Osteoblast (primary cell): Measurements from ENCODE around the gene CLDN18. TPM values are rescaled to one million over a fixed set of nuclear protein-coding genes. Genes with fewer than 3 reads are reported as not detected.

Experiments used
- DNase-seq: peaks from one replicate; pipeline ENCODE4 v3.0.0; 2011; ENCODE audit warnings: low spot score, mixed read lengths; ENCODE audit not compliant: insufficient read length; ENCODE audit errors: missing footprints
- H2AFZ ChIP-seq: 2 replicates; pipeline ENCODE4 v1.6.0; 2011; ENCODE audit warnings: mild to moderate bottlenecking, low read length
- H3K27ac ChIP-seq: 2 replicates; pipeline ENCODE4 v1.5.1; 2011; ENCODE audit warnings: mild to moderate bottlenecking, low read depth, low read length, moderate library complexity
- H3K27me3 ChIP-seq: 2 replicates; pipeline ENCODE4 v1.6.0; 2012; ENCODE audit warnings: mild to moderate bottlenecking, control low read depth, inconsistent platforms, low read length, moderate library complexity; ENCODE audit not compliant: insufficient read depth
- H3K36me3 ChIP-seq: 2 replicates; pipeline ENCODE4 v1.5.1; 2011; ENCODE audit warnings: mild to moderate bottlenecking, low read length, control low read depth, moderate library complexity; ENCODE audit not compliant: insufficient read depth
- H3K4me1 ChIP-seq: 2 replicates; pipeline ENCODE4 v1.5.1; 2011; ENCODE audit warnings: mild to moderate bottlenecking, low read length, control low read depth, moderate library complexity; ENCODE audit not compliant: insufficient read depth
- H3K4me2 ChIP-seq: 2 replicates; pipeline ENCODE4 v1.6.0; 2011; ENCODE audit warnings: mild to moderate bottlenecking, low read length; ENCODE audit not compliant: insufficient read depth
- H3K4me3 ChIP-seq: fragments of 200-600 bp; sonication (generic); 3 replicates; pipeline ENCODE4 v1.5.1; 2012; ENCODE audit warnings: mild to moderate bottlenecking, low read length, inconsistent platforms; ENCODE audit not compliant: insufficient read depth
- H3K79me2 ChIP-seq: 2 replicates; pipeline ENCODE4 v1.6.0; 2012; ENCODE audit warnings: mild to moderate bottlenecking, low read length, control low read depth, inconsistent platforms; ENCODE audit not compliant: insufficient read depth
- H3K9me3 ChIP-seq: 2 replicates; pipeline ENCODE4 v1.5.1; 2011; ENCODE audit warnings: low read depth, low read length, control low read depth
- H4K20me1 ChIP-seq: 2 replicates; pipeline ENCODE4 v1.6.0; 2012; ENCODE audit warnings: mild to moderate bottlenecking, low read length, control low read depth; ENCODE audit not compliant: insufficient read depth
- CTCF ChIP-seq: IDR thresholded peaks from 2 replicates; pipeline ENCODE4 v1.5.1; 2011; ENCODE audit warnings: mild to moderate bottlenecking, low read depth, low read length, moderate library complexity; ENCODE audit errors: extremely low read depth
- total RNA-seq: library from RNA; depleted of rRNA; stranded (reverse); fragments of >200 nt; gene quantifications from 2 replicates; pipeline ENCODE4 v1.2.3, GENCODE V29; 2012

The CLDN18 gene
- total RNA-seq, 1 donor, result not detected

GRCh38 chr3:138019281-138020069 is 9.5 kb downstream of the CLDN18 start:
- Histone ChIP-seq H3K9me3 (no peaks in the 10 kb centered on the region), H3K4me3 (no peak overlapping the region), H4K20me1 (no peaks in the 10 kb centered on the region), H3K27me3 (no peaks in the 10 kb centered on the region), H3K4me1 (no peaks in the 10 kb centered on the region), H3K79me2 (no peaks in the 10 kb centered on the region), H3K36me3 (peaks cover 4% of the 10 kb centered on the region), H2AFZ (no peak overlapping the region), H3K27ac (no peak overlapping the region), H3K4me2 (no peak overlapping the region)
- DNase-seq, result no peak
- no peak for TF ChIP-seq CTCF

DNA sequence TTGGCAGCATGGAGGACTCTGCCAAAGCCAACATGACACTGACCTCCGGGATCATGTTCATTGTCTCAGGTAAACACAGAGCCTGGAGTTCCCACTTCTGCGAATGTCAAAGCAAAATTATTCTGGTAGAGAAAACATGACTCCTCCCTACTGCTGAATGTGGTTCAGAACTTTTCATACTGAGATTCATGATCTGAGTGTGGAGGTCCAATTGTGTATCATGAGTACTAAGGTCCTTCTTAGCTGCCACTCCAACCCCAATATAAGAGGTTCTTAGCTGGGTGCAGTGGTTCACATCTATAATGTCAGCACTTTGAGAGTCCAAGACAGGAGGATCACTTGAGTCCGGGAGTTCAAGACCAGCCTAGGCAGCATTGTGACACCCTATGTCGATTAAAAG is 13.8 kb downstream of the CLDN18 start:
- Histone ChIP-seq H3K27ac (no peak overlapping the region), H3K27me3 (no peaks in the 10 kb centered on the region), H3K36me3 (peaks cover 7% of the 10 kb centered on the region), H4K20me1 (no peaks in the 10 kb centered on the region), H3K4me2 (no peak overlapping the region), H3K4me1 (no peaks in the 10 kb centered on the region), H3K79me2 (no peaks in the 10 kb centered on the region), H2AFZ (no peak overlapping the region), H3K9me3 (no peaks in the 10 kb centered on the region), H3K4me3 (no peak overlapping the region)
- no peak for DNase-seq
- no peak for TF ChIP-seq CTCF

GRCh38 chr3:138025553-138025952 is 15.6 kb downstream of the CLDN18 start:
- Histone ChIP-seq H3K4me1 (no peaks in the 10 kb centered on the region), H4K20me1 (no peaks in the 10 kb centered on the region), H3K4me3 (no peak overlapping the region), H3K9me3 (no peaks in the 10 kb centered on the region), H3K4me2 (no peak overlapping the region), H3K27ac (no peak overlapping the region), H3K36me3 (peaks cover 7% of the 10 kb centered on the region), H2AFZ (no peak overlapping the region), H3K79me2 (no peaks in the 10 kb centered on the region), H3K27me3 (no peaks in the 10 kb centered on the region)
- no peak for TF ChIP-seq CTCF
- DNase-seq, result no peak

DNA sequence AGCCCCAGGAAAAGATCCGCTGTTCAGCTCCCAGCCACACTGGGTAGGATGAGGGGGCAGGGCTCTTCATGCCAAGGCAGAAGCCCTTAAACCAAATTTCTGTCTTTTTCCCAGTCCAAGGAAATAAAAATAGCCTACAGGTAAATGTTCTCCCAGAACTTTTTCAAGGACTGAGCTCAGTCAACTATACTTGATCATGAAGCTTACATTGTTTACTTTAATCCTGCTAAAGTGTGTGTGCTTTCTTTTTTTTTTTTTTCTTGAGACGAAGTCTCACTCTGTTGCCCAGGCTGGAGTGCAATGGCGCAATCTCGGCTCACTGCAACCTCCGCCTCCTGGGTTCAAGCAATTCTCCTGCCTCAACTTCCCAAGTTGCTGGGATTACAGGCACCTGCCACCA is 17.9 kb downstream of the CLDN18 start:
- H3K27me3 ChIP-seq, result no peaks in the 10 kb centered on the region
- no peaks in the 10 kb centered on the region for H3K79me2 ChIP-seq
- H3K36me3 ChIP-seq, result peaks cover 7% of the 10 kb centered on the region
- no peaks in the 10 kb centered on the region for H3K4me1 ChIP-seq
- H3K4me2 ChIP-seq, result no peak overlapping the region
- H3K27ac ChIP-seq, result no peak overlapping the region
- no peaks in the 10 kb centered on the region for H3K9me3 ChIP-seq
- no peak for DNase-seq
- H4K20me1 ChIP-seq, result no peaks in the 10 kb centered on the region
- TF ChIP-seq CTCF, result no peak
- H3K4me3 ChIP-seq, result no peak overlapping the region
- no peak overlapping the region for H2AFZ ChIP-seq
